GM12864 (cell line): ENCODE measurements around the gene FAM193A.

Source experiments
- DNase-seq: peaks from one replicate; pipeline ENCODE4 v3.0.0-alpha.2; 2011; ENCODE audit warnings: low read depth
- H3K4me3 ChIP-seq: 2 replicates; pipeline ENCODE4 v1.5.1; 2011; ENCODE audit warnings: mild to moderate bottlenecking, low read depth, low read length, control low read depth
- TF ChIP-seq, protein P1 (sequence below): IDR thresholded peaks from 2 replicates; pipeline ENCODE4 v1.5.1; 2011; ENCODE audit warnings: low read depth, mild to moderate bottlenecking, moderate library complexity, low read length, control low read depth, inconsistent platforms; ENCODE audit errors: missing control alignments

The FAM193A gene

GRCh38 chr4:2763511-2763967, 227.1 kb downstream of the FAM193A start:
- H3K4me3 ChIP-seq, result peak overlapping the region; percentile 47
- no peak for DNase-seq
- TF ChIP-seq, protein P1, sequence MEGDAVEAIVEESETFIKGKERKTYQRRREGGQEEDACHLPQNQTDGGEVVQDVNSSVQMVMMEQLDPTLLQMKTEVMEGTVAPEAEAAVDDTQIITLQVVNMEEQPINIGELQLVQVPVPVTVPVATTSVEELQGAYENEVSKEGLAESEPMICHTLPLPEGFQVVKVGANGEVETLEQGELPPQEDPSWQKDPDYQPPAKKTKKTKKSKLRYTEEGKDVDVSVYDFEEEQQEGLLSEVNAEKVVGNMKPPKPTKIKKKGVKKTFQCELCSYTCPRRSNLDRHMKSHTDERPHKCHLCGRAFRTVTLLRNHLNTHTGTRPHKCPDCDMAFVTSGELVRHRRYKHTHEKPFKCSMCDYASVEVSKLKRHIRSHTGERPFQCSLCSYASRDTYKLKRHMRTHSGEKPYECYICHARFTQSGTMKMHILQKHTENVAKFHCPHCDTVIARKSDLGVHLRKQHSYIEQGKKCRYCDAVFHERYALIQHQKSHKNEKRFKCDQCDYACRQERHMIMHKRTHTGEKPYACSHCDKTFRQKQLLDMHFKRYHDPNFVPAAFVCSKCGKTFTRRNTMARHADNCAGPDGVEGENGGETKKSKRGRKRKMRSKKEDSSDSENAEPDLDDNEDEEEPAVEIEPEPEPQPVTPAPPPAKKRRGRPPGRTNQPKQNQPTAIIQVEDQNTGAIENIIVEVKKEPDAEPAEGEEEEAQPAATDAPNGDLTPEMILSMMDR, result no peak

GRCh38 chr4:2765832-2766526, 229.5 kb downstream of the FAM193A start:
- TF ChIP-seq, protein P1, result no peak
- no peak for DNase-seq
- no peak overlapping the region for H3K4me3 ChIP-seq

DNA sequence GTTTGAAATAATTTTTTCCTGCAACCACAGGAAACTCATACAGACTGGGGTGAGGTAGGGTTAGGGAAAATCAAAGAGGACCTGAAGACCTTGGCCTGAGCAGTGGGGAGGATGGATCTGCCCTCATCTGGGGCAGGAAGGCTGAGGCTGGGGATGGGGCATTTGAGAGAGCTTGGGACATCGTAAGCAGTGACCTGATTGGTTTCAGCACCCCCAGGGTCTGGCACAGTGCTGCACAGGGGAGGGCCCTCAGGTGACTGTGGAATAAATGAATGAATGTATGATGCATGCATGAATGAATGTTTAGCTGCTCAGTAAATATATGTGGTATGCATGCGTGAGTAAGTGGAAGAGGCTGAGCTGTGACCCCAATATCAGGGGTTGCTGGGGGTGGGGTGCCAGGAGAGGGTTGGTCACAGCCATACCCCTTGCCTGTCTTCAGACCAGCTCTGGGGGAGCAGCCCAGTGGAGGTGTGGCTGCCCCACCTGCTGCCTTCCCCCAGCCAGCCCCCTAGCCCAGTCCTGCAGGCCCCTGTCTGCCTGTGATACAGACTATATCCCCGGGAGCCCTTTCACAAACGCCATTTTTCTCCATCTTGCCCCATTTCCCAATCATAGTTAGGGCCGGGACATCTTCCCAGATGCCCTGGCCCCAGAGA, 230.7 kb downstream of the FAM193A start:
- H3K4me3 ChIP-seq, result no peak overlapping the region
- TF ChIP-seq, protein P1, result no peak
- no peak for DNase-seq

DNA sequence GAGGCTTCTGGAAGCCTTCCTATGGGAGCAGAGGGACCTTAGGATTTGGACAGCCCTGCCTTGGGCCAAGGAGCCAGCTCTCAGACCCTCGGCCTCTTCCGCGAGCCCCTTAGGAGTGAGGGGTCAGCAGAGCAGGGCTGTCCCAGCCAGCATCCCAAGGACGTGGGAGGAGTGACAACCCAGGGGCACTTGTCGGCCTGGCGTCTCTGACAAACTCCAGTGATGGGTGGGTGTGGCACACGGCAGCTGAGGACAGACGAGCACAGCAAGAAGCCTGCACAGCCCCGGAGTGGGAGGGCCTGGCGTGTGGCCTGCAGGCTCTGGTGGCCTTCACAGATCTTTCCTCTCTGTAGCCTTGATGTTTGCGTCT, 231.2 kb downstream of the FAM193A start:
- H3K4me3 ChIP-seq, result no peak overlapping the region
- DNase-seq, result no peak
- TF ChIP-seq, protein P1, result no peak

GRCh38 chr4:2768124-2768523, 231.7 kb downstream of the FAM193A start:
- H3K4me3 ChIP-seq, result no peak overlapping the region
- no peak for DNase-seq
- TF ChIP-seq, protein P1, result no peak

DNA sequence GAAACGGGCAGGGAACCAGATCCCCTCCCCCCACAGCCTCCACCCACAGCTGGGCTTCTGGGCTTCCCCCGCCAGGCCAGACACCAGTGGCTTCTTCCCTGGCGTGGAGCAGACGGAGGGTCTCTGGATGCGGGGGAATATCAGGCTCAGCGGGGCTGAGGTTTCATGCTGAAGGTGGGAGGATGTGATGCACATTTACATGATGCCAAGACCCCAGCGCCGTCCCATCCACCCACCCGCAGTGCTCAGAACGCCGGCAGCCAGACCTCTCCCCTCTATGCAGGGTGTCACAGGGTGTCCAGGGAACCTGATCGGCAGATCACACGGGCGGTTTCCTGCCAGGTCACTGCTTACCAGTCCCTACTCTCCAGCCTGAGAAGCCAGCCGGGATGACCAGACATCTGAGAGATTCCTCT, 232.5 kb downstream of the FAM193A start:
- TF ChIP-seq, protein P1, result no peak
- no peak overlapping the region for H3K4me3 ChIP-seq
- DNase-seq, result no peak
